RPMI8226 (cell line): ENCODE results near the gene RGS18.
"Not testable (repeated sequence)": the region's sequence is repeated elsewhere in the genome, so short reads cannot be mapped to it uniquely, and the experiment has no call there.

ENCODE experiments used
- DNase-seq: peaks from one replicate; pipeline ENCODE4 v3.0.0-alpha.2; 2015

Gene RGS18

GRCh38 chr1:192158181-192158580 lies at the start of gene RGS18:
RGS18 (plus strand) TSS chr1:192158462; CDS start chr1:192158638, 176 bp downstream.
- DNase-seq: no peak

- DNase-seq: no peak
These were observed 48.7 kb upstream of the RGS18 start for GRCh38 chr1:192109576-192109975.

- no peak for DNase-seq
These were observed 43.3 kb upstream of the RGS18 start for GRCh38 chr1:192115000-192115399.

GRCh38 chr1:192118881-192119405 lies 39.3 kb upstream of the RGS18 start:
- DNase-seq: no peak

- DNase-seq: no peak
These were observed 38.6 kb upstream of the RGS18 start for GRCh38 chr1:192119701-192120100.

- DNase-seq: no peak
These were observed 35.6 kb upstream of the RGS18 start for GRCh38 chr1:192122668-192123067.

- DNase-seq: no peak
These were observed 35.0 kb upstream of the RGS18 start for GRCh38 chr1:192123212-192123611.

- no peak for DNase-seq
These were observed 32.1 kb upstream of the RGS18 start for GRCh38 chr1:192126030-192126619.

GRCh38 chr1:192130175-192130574 lies 28.1 kb upstream of the RGS18 start:
- DNase-seq: no peak

- not testable (repeated sequence) for DNase-seq
These were observed 27.4 kb upstream of the RGS18 start for GRCh38 chr1:192130865-192131264.

GRCh38 chr1:192131914-192132313 lies 26.3 kb upstream of the RGS18 start:
- no peak for DNase-seq

- no peak for DNase-seq
These were observed 24.8 kb upstream of the RGS18 start for GRCh38 chr1:192133350-192133926.

- no peak for DNase-seq
These were observed 17.9 kb upstream of the RGS18 start for GRCh38 chr1:192140382-192140781.

- no peak for DNase-seq
These were observed 11.0 kb upstream of the RGS18 start for GRCh38 chr1:192147221-192147620.

GRCh38 chr1:192147696-192148095 lies 10.6 kb upstream of the RGS18 start:
- no peak for DNase-seq

- no peak for DNase-seq
These were observed 7.1 kb upstream of the RGS18 start for GRCh38 chr1:192151176-192151575.

- no peak for DNase-seq
These were observed 5.0 kb upstream of the RGS18 start for GRCh38 chr1:192153276-192153675.

- no peak for DNase-seq
These were observed 1.2 kb upstream of the RGS18 start for GRCh38 chr1:192157067-192157466.

- peak; percentile 63 for DNase-seq
These were observed 752 bp downstream of the RGS18 start for GRCh38 chr1:192159014-192159413.

- no peak for DNase-seq
These were observed 1.5 kb downstream of the RGS18 start for GRCh38 chr1:192159781-192160180.

- no peak for DNase-seq
These were observed 1.9 kb downstream of the RGS18 start for GRCh38 chr1:192160196-192160595.

- DNase-seq: no peak
These were observed 3.7 kb downstream of the RGS18 start for GRCh38 chr1:192161976-192162375.

- DNase-seq: no peak
These were observed 4.1 kb downstream of the RGS18 start for GRCh38 chr1:192162376-192162775.

GRCh38 chr1:192165002-192165401 lies 6.7 kb downstream of the RGS18 start:
- not testable (repeated sequence) for DNase-seq

- DNase-seq: no peak
These were observed 8.7 kb downstream of the RGS18 start for GRCh38 chr1:192167011-192167410.
